Endothelial cell of umbilical vein (primary cell): ENCODE results near the gene MRPS6.

Experiments used
- CTCF ChIP-seq, 2 donors: IDR thresholded peaks; 1 replicate in 1 of 2; 2 replicates in 1 of 2; pipeline ENCODE4 v1.5.1; 2011; ENCODE audit warnings: low read length in 2 of 2, mild to moderate bottlenecking in 2 of 2, moderate library complexity in 2 of 2, control low read depth in 1 of 2, inconsistent platforms in 1 of 2, low read depth in 1 of 2; ENCODE audit not compliant: insufficient read depth in 1 of 2; ENCODE audit errors: extremely low read depth in 1 of 2
- EZH2 ChIP-seq: IDR thresholded peaks from 2 replicates; pipeline ENCODE4 v1.6.1; 2012; ENCODE audit warnings: borderline replicate concordance, low read depth, mild to moderate bottlenecking, moderate library complexity, low read length, inconsistent platforms; ENCODE audit not compliant: severe bottlenecking
- MAX ChIP-seq: IDR thresholded peaks from 2 replicates; pipeline ENCODE4 v1.6.1; 2011; ENCODE audit not compliant: insufficient read depth, insufficient read length
- POLR2A ChIP-seq: IDR thresholded peaks from 2 replicates; pipeline ENCODE4 v1.6.1; 2012; ENCODE audit warnings: low read depth, mild to moderate bottlenecking, control low read depth, low read length
- POLR2AphosphoS5 ChIP-seq: IDR thresholded peaks from 2 replicates; pipeline ENCODE4 v1.6.1; 2012; ENCODE audit warnings: low read depth, mild to moderate bottlenecking, control low read depth, low read length, moderate library complexity; ENCODE audit not compliant: insufficient read depth

GRCh38 chr21:34191876-34192275, 118.5 kb downstream of the MRPS6 start:
- TF ChIP-seq POLR2A, result no peak
- no peak for TF ChIP-seq CTCF (IDR thresholded peaks at IDR 0.05; ENCODE audit: extremely low read depth in 1 of 2, insufficient read depth in 1 of 2, low read depth in 1 of 2, low read length in 2 of 2)
- TF ChIP-seq EZH2, result no peak
- TF ChIP-seq MAX, result no peak
- no peak for TF ChIP-seq POLR2AphosphoS5
